ENCODE measurements around the gene KLF13.
"Not testable (repeated sequence)": the region's sequence is repeated elsewhere in the genome, so short reads cannot be mapped to it uniquely, and the experiment has no call there.

The KLF13 gene

DNA sequence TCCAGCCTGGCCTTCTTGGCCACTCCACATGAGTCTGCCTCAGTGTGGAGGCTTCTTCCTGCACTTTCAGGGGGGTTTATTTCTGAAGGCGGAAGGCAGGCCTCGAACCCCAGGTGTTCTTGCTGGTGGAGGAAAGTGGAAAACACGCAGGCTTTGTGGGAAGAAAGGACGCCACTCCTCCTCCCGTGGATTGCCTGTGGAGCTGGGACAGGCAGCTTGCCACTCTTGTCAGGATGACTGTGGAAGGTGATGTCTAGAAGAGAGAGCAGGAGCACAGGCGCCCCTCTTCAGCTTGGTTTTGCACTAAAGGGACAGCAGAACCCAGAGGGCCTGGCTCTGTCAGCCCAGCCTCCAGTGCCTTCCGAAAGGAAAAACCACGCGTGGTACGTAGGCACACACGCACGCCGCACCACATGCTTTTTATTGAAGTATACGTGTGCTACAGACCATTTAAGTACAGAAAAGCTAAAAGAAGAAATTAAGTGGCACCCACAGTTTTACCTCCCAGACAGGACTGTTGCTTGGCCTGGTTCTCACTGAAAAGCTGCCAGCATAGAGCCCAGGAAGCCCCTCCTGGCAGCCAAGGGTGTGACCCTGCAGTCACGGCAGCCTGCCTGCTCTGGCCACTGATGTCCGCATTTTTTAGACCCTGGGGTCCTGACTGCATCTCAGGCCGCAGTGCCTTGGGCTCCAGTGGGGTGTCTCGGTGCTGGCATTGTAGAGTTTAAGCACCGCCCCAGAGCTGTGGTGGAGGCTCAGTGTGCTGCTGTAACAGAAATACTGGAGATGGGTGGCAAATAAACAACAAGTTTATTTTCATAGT, 21.6 kb downstream of the KLF13 start:
- no peak for DNase-seq

DNA sequence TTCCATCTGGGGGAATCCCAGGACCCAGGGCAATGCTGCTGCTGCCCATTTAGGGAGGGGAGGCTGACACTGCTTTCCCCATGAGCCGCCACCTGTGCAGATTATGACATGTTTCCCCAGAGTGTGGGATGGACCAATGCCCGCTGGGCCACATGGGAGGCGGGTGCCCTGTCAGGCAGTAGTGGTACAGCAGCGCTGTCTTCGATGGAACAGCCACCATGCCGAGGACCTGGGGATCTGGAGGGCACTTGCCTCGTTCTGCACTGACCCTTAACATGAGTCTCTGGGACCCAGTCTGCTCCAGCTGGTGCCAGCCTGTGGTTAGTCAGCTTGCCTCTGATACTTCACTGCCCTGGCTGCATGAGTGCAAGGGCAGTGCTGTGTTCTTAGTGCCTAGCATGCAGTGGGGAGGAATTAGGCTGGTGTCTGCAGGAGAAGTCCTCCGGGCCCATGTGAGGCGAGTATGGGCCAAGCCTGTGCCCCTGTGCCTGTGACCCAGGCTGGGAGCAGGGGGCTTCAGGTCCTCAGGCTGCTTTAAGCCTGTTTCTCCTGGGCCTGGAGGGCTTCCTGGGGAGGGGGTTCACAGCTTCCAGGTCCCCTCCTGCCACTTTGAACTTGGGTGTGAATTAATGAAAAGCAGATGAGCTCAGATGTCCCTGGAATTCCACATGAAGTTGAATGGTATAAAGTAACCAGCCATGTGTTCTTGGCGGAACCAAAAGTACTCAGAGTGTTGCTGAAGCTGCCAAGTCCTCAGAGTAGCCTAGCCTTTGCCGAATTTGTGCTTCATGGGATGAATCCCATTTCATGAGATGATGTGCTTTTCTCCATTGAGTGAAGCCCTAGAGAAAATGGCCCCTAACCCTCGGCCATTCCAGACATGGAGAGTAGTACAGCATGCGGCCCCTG, 22.9 kb downstream of the KLF13 start:
- DNase-seq, result no peak

DNA sequence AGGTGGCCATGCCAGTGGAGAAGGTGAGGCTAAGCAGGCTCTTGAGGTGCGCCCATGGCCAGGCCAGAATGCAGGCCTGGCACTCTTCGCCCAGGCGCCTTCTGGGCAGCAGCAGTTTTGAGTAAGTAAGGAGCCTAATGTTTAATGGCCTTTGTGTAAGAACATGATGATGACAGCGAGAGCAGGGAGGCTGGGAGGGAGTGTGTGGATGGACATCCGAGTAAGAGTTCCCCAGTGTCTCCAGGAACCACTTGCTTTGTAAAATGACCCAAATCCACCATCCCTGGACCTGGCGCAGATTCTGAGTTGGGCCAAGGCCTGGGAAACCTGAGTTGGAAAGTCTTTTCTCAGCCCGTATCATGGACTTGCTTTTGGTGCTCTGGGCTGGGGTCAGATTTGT, 24.1 kb downstream of the KLF13 start:
- DNase-seq, result no peak

DNA sequence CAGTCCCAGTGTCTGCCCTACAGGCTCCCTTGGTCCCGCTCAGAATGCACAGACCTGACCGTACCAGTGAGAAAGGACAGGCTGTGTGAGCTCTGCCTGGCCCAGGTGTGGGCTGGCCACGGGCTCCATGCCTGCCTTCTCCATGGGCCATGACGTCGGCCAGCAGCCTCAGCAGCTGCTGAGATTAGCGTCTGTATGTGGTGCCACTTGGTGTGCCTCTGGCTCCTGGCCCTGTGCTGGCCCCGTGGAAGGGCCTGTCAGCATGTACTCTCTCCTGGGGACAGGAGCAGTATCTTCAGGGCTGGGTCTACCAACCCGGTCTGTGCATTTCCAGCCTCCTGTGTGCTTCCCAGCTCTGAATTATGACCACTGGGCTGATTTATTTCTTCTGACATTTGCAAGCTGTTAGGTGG, 25.7 kb downstream of the KLF13 start:
- peak; percentile 46 for DNase-seq

DNA sequence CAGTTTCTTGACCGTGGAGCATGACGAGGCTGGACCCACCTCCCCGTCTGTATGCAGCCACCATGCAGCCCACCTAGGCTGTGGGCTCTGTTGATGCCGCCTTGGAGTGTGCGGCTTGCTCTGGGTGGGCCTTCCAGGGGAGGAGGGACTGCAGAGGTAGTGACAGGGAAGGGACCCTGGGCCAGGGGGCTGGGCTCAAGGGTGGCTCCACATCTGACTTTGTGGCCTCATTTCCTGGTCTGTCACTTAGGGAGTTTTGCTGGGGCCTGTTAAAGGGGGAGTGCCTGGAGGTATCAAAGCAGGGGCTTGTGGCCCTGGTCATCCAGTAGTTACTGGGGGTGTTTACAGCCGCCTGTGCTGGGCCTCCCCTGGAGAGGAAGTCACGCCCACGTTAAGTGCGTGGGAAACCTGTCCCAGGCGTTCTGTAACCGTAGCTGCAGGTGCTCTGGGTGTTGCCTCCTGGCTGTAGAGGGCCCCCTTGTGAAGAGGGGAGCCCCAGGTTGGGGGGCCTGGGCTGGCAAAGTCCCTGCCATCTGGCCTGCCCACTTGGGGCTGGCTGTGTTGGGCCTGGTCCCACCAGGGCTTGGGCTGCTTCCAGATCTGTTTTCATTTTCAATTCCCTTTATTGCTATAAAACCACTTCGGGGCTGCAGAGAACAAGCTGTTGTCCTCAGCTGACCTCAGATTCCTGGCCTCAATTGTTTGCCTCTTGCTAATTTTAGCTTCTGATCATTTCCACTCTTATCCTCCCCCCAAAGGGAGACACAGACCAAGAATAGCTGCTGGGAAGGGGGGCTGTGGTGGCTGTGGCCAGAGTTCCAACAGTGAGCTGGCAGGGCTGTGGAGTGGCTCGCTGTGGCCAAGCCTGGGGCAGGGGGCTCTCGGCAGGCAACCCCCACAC, 26.5 kb downstream of the KLF13 start:
- DNase-seq, result peak; percentile 82

DNA sequence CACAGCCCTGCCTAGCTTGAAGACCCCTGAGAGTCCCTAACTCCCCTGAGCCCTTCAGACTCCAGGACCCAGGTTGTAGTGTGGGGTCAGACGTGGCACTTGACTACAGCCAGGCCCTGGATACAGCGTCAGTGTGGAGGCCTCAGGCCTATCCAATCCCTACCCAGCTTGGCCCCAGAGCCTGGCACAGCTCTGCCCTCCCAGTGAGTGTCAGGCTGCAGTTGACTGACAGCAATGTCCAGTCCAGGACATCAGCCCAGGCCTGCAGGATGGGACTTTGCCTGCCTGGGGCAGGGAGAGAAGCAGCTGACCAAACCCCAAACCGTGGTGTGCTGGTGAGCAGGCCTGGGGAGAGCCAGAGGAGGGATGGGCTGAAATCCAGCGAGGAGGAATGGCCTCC, 27.3 kb downstream of the KLF13 start:
- no peak for DNase-seq

DNA sequence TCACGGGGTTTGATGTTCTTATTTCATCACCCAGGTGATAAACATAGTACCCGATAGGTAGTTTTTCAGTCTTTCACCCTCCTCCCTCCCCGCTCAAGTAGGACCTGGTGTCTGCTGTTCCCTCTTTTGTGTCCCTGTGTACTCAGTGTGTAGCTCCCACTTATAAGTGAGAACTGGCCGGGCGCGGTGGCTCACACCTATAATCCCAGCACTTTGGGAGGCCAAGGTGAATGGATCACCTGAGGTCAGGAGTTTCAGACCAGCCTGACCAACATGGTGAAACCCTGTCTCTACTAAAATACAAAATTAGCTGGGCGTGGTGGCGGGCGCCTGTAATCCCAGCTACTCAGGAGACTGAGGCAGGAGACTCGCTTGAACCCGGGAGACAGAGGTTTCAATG, 29.5 kb downstream of the KLF13 start:
- DNase-seq, result not testable (repeated sequence)

DNA sequence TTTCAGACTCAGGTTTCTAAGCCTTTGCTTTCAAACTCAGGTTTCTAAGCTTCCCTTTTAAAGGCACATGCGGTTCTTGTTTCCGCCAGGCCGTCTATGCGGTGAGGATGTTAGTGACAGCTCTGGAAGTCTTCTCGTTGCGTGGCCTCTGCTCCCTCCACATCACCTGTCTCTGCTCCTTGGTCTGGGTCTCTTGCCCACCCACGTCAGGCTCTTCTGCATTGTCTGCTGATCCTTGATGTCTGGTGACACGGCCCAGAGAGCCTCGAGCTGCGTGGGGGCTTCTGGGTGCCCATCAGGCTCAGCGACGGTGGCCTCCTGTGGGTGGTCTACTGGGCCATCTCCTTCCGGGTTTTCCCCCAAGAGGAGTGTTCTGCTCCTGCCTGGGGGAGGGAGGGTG, 30.5 kb downstream of the KLF13 start:
- DNase-seq, result no peak

DNA sequence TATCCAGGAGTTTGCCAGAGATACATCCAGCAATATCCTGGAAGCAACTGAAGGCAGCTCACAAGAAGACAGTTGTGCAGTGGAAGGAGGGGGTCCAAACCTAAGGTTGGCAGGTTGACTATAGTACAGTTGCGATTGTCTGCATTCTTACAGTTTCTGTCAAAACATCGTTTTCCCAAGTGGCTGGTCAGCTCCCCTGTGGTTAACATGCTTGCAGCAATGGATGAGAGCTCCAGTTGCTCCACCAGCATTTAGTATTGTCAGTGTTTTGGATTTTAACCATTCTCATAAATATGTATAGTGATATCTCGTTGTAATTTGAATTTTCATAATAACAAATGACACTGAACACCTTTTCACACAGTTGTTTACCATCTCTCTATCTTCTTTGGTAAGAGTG, 31.5 kb downstream of the KLF13 start:
- no peak for DNase-seq

DNA sequence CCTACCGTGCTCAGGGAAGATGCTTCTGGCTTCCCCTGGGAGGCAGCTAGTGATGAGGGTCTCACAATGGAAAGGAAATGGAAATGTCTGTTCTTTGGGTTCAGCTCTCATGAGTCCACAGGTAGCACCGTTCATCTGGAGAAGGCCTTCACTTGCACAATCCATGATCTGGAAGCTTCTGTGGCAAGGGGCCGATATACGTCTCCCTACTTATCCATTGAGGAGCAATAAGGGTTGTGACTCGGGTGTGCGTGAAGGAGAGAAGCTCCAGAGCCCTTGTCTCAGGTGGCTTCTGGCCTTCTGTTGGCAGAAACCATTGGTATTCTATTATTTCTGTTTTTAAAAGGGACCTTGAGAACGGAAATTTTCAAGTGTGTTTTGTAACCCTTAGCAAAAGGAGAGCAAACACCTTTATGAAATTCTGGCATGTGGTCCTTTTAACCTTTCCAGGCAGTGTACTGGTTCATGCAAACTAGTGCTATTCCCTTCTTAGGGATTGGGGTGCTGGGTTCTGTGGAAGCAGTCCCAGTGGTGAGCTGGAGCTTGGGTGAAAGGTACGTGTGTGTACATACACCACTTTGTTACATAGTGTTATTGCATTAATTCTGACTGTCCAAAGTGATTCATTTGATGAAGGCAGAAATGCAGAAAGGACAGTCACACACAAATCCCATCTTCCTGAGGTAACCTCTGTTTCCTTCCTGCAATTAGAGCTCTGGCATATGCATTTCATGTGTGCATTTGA, 32.5 kb downstream of the KLF13 start:
- no peak for DNase-seq

DNA sequence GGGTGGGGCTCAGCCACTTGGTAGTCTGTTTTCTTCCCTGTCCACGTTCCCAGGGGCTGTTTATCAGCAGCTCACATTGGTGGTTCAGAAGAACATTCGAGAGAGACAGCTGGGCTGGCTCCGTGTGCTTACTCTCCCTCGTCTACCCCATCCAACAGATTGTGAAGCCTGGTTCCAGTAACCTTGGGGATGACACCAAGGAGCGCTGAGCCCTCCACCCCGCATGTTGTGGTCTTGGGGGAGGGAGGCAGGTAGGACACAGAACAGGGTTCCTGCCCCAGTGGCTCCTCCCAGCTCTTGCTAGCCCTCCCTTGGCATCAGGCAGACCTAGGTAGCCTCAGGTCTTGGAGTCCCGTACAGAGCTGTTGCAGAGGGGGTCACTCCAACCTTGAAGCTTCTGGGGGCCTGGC, 33.1 kb downstream of the KLF13 start:
- DNase-seq, result no peak

DNA sequence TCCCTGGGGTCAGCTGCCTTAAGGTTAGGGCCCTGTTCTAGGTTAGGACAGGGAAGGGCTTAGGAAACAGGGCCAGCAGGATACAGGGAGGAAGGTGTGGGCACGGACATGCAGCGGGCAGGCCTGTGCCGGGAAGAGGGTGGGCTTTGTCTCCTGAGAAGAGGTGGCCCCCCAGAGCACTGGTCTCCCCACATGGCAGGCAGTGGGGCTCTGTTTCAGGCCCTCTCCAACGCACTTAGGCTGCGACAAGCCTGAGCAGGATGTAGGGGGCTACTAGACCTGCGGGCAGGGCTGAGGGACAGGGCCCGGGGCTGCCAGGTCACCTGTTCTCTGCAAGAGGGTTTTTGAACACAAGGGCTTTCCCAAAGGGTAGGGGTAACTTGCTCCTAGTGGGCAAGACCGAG, 33.5 kb downstream of the KLF13 start:
- DNase-seq, result no peak

DNA sequence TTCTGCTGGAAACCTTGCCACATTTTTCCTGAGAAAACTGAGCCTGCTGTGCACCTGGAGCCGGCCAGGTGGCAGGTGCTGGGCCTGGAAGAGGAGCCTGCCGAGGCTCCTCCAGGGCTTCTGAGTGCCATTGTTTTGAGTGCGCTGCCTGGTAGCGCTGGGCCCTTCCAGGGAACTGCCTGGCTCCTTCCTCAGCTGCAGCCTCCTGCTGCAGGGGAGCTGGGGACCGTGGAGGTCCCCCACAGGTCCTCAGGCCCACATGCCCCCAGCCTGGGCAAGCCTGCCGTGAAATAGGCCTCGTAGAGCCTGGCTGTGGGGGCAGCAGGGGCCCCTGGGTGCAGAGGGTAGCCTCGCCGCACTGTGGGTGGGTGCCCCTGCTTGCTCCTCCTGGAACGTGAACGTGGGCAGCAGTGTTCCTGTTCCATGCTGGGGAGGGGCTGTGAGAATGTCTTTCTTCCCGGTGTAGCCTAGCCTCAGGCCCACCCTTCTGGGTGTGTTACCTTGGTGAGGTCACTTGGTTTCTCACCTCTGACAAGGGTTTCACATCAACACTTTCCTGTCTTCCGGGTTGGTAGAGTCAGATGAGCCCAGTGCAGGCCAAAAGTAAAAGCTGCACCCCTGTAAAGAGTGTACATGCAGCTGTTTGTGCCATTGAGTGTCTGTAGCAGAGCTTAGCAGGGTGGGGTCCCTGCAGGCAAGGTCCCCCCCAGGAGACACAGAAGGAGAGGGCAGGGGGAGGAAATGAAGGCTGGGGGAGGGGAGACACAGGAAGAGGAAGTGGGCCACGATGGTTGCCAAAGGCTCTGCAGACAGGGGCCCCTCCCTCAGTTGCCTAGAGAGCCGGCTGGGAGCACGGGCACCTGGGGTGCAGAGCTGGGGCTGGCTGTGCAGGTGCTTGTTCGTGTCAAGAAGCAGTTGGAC, 34.5 kb downstream of the KLF13 start:
- no peak for DNase-seq

DNA sequence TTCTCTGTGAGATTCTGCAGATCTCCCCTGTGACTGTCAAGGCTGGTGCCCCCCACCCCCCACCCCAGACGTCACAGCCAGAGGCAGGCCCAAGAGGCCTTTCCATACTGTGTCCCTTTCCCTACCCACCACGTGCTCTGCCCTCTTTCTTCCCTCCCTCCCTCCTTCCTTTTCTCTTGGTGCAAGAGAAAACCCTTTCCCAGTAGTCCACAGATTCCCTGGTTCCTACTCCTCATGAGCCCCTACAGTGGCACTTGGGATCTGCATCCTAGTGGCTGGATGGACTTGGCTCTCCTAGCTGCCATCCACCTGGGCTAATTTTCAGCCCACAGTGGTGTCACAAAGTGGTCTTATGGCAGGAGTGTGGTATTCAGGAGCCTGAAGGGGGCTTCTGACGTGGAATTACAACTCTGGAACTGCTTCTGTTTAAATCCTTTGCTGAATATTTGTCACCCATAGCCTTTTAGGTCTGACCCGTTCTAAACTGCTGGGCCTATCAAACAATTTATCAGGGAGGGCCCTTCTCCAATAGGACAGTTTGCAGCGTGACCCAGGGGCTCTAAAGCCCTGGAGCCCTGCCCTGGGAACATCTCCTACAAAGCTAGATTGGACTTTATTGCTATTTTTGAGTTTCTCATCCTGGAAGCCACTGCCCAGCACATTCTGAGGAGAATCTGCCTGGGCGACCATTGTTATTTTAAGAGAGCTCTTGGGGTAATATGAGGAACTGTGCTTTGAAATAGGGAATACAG, 35.3 kb downstream of the KLF13 start:
- no peak for DNase-seq

DNA sequence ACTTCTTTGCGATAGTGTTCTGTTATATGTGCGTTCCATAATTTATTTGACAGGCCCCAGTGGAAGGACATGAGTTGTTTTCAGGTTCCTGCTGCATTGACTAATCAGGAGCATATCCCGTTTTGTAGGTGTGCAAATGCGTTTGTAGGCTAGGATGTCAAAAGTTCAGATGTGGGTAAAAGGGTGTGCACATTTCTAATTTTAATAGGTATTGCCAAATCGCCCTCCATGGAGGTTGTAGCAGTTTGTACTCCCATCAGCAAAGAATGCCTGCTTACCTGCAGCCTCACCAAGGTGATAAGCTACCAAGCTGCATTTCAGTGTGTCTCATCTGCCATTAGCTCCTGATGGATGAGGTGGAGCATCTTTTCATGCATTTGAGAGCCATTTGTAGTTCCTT, 36.3 kb downstream of the KLF13 start:
- DNase-seq, result no peak

DNA sequence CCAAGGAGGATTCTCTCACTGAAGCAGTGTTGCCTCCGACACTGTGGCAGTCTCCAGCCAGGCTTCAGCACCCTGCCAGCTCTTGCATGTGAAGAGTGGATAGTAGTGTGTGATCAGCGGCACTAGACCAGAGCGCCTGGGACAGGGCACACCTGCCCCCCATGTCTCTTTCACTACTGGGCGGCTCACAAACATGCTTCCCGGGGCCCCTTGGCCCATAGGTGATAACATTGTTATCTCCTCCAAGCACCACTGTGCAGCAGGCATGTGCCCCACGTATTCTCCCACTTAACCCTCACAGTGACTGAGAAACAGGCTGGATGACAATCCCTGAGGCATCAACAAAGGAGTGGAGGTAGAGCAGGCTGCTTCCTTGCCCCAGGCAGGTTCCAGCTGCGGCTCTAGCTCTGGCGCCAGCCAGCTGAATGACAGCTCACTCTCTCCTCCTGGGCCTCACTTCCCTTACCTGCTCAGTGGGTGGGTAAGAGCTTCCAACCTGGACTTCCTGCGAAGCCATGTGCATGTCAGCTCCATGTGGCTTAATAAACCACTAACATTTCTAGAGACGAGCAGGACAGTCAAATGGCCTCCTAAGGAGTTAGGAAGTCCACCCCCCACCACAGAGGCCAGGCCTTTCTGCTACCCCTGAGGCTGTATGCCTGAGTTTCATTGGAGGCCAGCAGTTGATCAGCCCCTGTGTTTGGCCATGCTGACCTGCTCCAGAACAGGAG, 37.8 kb downstream of the KLF13 start:
- no peak for DNase-seq

DNA sequence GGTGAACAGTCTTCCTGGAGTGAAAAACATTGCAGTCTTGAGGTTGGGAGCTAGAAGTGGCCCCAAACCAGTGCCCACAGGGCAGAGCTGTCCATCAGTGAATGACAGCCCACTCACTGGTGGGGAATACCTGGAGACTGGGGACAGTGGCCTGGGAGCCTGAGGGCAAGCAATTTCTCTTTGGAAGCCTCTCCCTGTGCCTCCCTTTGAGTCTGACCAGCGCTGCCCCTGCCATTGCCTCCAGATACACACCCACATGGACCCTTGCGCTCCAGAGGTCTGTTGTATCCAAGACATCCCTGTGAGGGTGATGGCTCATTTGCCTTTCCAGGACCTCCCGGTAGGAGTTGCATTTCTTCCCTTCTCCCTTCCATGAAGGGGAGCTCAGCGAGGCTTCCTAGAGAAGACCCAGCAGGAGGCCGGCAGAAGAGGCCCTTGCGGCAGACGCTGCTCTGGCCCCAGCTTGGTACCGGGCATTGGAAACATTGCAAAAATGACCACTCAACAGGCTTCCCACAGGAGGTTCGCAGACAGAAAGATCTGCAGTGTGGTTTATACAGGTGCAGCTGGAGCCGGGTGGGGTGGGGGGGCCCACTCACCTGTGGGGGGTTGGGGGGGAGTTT, 38.5 kb downstream of the KLF13 start:
- DNase-seq, result no peak

DNA sequence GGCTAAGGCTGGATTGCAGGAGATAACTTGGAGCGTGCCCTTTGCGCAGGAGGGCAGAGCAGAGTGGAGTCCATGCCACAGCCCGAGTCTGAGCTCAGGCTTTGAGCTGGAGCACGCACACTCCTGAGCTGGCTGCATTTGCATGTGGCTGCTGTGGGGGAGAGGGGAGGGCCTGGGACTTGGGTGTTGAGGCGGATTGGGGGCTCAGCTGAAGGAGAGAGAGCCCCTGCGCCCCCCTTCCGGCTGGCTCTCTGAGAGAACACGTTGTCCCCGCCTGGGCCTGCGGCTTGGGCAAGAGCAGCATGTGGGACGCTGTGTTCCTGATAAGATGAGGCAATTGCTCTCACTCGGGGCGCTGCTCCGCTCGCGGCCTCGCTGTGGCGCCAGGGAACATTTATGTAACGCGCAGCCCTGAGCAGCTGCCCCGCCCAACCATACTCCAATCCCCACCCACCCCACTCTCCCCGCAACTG, 39.1 kb downstream of the KLF13 start:
- no peak for DNase-seq

DNA sequence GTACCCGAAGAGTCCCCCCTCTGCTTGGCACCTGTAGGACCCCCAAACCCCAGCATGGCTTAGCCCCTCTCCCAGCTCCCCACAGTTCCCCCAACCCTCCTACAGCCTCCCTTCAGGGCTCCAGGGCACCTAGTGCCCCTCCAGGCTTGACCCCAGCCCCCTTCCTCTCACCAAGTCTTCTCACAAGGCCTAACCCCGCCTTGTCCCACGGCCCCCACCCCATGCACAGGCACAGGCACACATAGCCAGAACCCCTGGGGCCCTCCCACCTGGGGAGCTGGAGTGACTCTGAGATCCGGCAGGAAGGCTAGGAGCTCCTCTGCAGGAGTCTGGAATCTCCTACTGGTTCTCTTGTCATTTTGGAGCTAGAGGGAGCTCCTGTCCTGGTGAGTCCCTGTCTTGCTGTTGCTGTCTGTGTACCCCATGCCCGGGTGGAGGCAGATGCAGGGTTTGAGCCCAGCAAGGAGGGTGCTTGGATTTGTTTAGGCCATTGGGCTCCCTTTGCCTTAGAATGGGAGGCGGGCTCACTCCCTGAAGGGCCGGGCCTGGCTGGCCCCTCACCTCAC, 39.6 kb downstream of the KLF13 start:
- no peak for DNase-seq

Data from NCI-H446 treated with DMSO at 0.1 percent for 48 hours (cell line).